KMS-11 (cell line): Measurements from ENCODE around the gene LCLAT1.

Source experiments
- H2AFZ ChIP-seq: fragments of 200-600 bp; sonication (generic); 2 replicates; pipeline ENCODE4 v1.6.1; 2016; ENCODE audit warnings: antibody characterized with exemption, mixed run types, low read depth
- H3K27ac ChIP-seq: fragments of 200-600 bp; sonication (generic); 2 replicates; pipeline ENCODE4 v1.6.1; 2016; ENCODE audit warnings: mild to moderate bottlenecking, mixed run types
- H3K27me3 ChIP-seq: fragments of 200-600 bp; sonication (generic); 2 replicates; pipeline ENCODE4 v1.6.1; 2017; ENCODE audit warnings: mild to moderate bottlenecking, low read depth, mixed run types, moderate library complexity; ENCODE audit not compliant: insufficient read depth
- H3K36me3 ChIP-seq: fragments of 200-600 bp; sonication (generic); 2 replicates; pipeline ENCODE4 v1.6.1; 2017; ENCODE audit warnings: mild to moderate bottlenecking, mixed run types; ENCODE audit not compliant: insufficient read depth
- H3K4me1 ChIP-seq: fragments of 200-600 bp; sonication (generic); 2 replicates; pipeline ENCODE4 v1.6.1; 2016; ENCODE audit warnings: mild to moderate bottlenecking, low read depth, mixed run types; ENCODE audit not compliant: poor library complexity, severe bottlenecking
- H3K4me2 ChIP-seq: fragments of 200-600 bp; sonication (generic); 2 replicates; pipeline ENCODE4 v1.7.0; 2016; ENCODE audit warnings: mild to moderate bottlenecking, mixed run types
- H3K4me3 ChIP-seq: fragments of 200-600 bp; sonication (generic); IDR thresholded peaks from 2 replicates; pipeline ENCODE4 v1.6.1; 2017; ENCODE audit warnings: low read depth, low read length, mixed read lengths; ENCODE audit not compliant: insufficient read depth
- H3K79me2 ChIP-seq: fragments of 200-600 bp; sonication (generic); 2 replicates; pipeline ENCODE4 v1.6.1; 2016; ENCODE audit warnings: low read depth, mixed run types; ENCODE audit not compliant: insufficient read depth
- H3K9ac ChIP-seq: fragments of 200-600 bp; sonication (generic); 2 replicates; pipeline ENCODE4 v1.6.1; 2016; ENCODE audit warnings: mild to moderate bottlenecking, mixed run types
- H4K20me1 ChIP-seq: fragments of 200-600 bp; sonication (generic); 2 replicates; pipeline ENCODE4 v1.6.1; 2016; ENCODE audit warnings: mild to moderate bottlenecking, mixed run types; ENCODE audit not compliant: insufficient read depth
- CTCF ChIP-seq: fragments of 200-600 bp; sonication (generic); conservative IDR thresholded peaks from 2 replicates; pipeline ENCODE4 v1.6.1; 2017; ENCODE audit warnings: low read depth, mild to moderate bottlenecking, antibody characterized with exemption, low read length, moderate library complexity, mixed read lengths

The LCLAT1 gene

GRCh38 chr2:30652271-30652915 lies 205.3 kb downstream of the LCLAT1 start:
- Histone ChIP-seq H3K9ac (no peak overlapping the region), H4K20me1 (no peaks in the 10 kb centered on the region), H3K36me3 (no peaks in the 10 kb centered on the region), H3K79me2 (no peaks in the 10 kb centered on the region), H2AFZ (no peak overlapping the region), H3K27ac (no peak overlapping the region), H3K4me3 (no peak overlapping the region), H3K4me1 (no peaks in the 10 kb centered on the region), H3K4me2 (no peak overlapping the region), H3K27me3 (no peaks in the 10 kb centered on the region)
- no peak for TF ChIP-seq CTCF

GRCh38 chr2:30653847-30654246 lies 206.8 kb downstream of the LCLAT1 start:
- H3K4me3 ChIP-seq, result no peak overlapping the region
- no peak overlapping the region for H3K4me2 ChIP-seq
- H2AFZ ChIP-seq, result no peak overlapping the region
- H4K20me1 ChIP-seq, result no peaks in the 10 kb centered on the region
- no peaks in the 10 kb centered on the region for H3K4me1 ChIP-seq
- no peak for TF ChIP-seq CTCF
- no peak overlapping the region for H3K27ac ChIP-seq
- no peaks in the 10 kb centered on the region for H3K36me3 ChIP-seq
- H3K27me3 ChIP-seq, result no peaks in the 10 kb centered on the region
- no peak overlapping the region for H3K9ac ChIP-seq
- H3K79me2 ChIP-seq, result no peaks in the 10 kb centered on the region

- H3K4me2 ChIP-seq, result no peak overlapping the region
- no peak for TF ChIP-seq CTCF
- no peaks in the 10 kb centered on the region for H3K36me3 ChIP-seq
- H3K4me1 ChIP-seq, result no peaks in the 10 kb centered on the region
- no peaks in the 10 kb centered on the region for H4K20me1 ChIP-seq
- no peak overlapping the region for H3K4me3 ChIP-seq
- no peak overlapping the region for H3K27ac ChIP-seq
- H3K27me3 ChIP-seq, result no peaks in the 10 kb centered on the region
- no peaks in the 10 kb centered on the region for H3K79me2 ChIP-seq
- no peak overlapping the region for H3K9ac ChIP-seq
- H2AFZ ChIP-seq, result no peak overlapping the region
Measured at GRCh38 chr2:30654404-30654803, 207.4 kb downstream of the LCLAT1 start.

- H3K4me1 ChIP-seq, result no peaks in the 10 kb centered on the region
- no peak overlapping the region for H2AFZ ChIP-seq
- H3K36me3 ChIP-seq, result no peaks in the 10 kb centered on the region
- TF ChIP-seq CTCF, result no peak
- H3K79me2 ChIP-seq, result no peaks in the 10 kb centered on the region
- no peak overlapping the region for H3K4me3 ChIP-seq
- H4K20me1 ChIP-seq, result no peaks in the 10 kb centered on the region
- no peak overlapping the region for H3K27ac ChIP-seq
- H3K27me3 ChIP-seq, result no peaks in the 10 kb centered on the region
- H3K4me2 ChIP-seq, result no peak overlapping the region
- H3K9ac ChIP-seq, result no peak overlapping the region
Measured at GRCh38 chr2:30655211-30655610, 208.2 kb downstream of the LCLAT1 start.
